ENCODE results near the gene SAMD11. TPM values are rescaled to one million over a fixed set of nuclear protein-coding genes. Genes with fewer than 3 reads are reported as not detected.

SAMD11 gene
- total RNA-seq, 2 donors from 2014 or later: 3.0 to 4.2 TPM

GRCh38 chr1:932776-933602, 9.3 kb downstream of the SAMD11 start:
- no peak for TF ChIP-seq CTCF (IDR thresholded peaks at IDR 0.05)
- intact Hi-C loops (cut with DNase I): no loop called here
- Histone ChIP-seq H3K27me3 (peaks cover 70% of the 10 kb centered on the region), H3K4me3 (no peak overlapping the region), H3K27ac (no peak overlapping the region), H3K36me3 (no peaks in the 10 kb centered on the region), H3K9me3 (no peaks in the 10 kb centered on the region), H3K9ac (ENCODE audit: low read depth in 2 of 2, low read length in 2 of 2) (no peak overlapping the region), H3K4me1 (no peaks in the 10 kb centered on the region)
- DNase-seq: no peak

- H3K9ac ChIP-seq (ENCODE audit: low read depth in 2 of 2, low read length in 2 of 2): no peak overlapping the region
- H3K27ac ChIP-seq: no peak overlapping the region
- no peak for TF ChIP-seq CTCF (IDR thresholded peaks at IDR 0.05)
- H3K4me1 ChIP-seq: no peaks in the 10 kb centered on the region
- no peaks in the 10 kb centered on the region for H3K36me3 ChIP-seq
- no peak for DNase-seq
- intact Hi-C loops (cut with DNase I): no loop called here
- no peaks in the 10 kb centered on the region for H3K9me3 ChIP-seq
- no peak overlapping the region for H3K4me3 ChIP-seq
- H3K27me3 ChIP-seq: peaks cover 69% of the 10 kb centered on the region
Observed at GRCh38 chr1:933603-933940, 9.8 kb downstream of the SAMD11 start.

DNA sequence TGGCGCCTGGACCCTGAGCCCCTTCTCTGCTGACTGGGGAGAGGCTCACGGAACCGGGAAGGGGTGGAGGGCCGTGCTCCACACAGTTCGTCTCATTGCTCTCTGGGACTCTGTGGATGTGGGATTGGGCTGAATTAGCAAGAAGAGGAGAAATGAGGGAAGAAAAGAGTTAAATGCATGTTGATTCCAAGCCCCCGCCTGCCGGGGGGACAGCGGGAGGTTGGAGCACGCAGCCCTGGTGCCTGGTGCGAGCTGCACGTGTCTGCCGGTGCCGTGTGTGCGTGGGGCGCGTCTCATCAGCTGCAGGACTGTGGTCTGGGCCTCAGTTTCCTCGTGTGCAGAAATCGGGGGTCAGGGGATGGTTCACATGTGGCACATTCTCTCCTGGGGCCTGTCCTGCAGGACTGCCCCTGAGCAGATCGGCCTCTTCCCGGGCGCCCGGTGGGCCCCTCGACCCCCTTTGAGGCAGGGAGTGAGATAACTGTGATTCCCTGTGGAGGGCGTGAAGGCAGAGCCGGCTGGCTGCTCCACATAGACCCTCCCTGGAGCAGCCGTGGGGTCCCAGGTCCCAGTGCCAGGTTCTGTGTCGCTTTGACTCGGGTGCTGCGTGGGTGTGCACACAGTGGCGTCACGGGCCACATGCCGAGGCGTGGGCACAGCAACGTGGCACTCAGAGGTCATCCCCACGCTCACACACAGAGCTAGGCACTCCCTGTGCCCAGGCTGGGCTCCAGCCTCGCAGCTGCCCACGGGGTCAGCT, 11.4 kb downstream of the SAMD11 start:
- H3K27me3 ChIP-seq: peaks cover 72% of the 10 kb centered on the region
- H3K4me3 ChIP-seq: no peak overlapping the region
- DNase-seq: no peak
- no peaks in the 10 kb centered on the region for H3K4me1 ChIP-seq
- TF ChIP-seq CTCF (IDR thresholded peaks at IDR 0.05): no peak
- intact Hi-C loops (cut with DNase I): no loop called here
- no peak overlapping the region for H3K27ac ChIP-seq
- no peaks in the 10 kb centered on the region for H3K9me3 ChIP-seq
- H3K36me3 ChIP-seq: no peaks in the 10 kb centered on the region
- no peak overlapping the region for H3K9ac ChIP-seq (ENCODE audit: low read depth in 2 of 2, low read length in 2 of 2)

- DNase-seq: no peak
- intact Hi-C loops (cut with DNase I): no loop called here
- H3K4me1 ChIP-seq: peaks cover 5% of the 10 kb centered on the region
- no peaks in the 10 kb centered on the region for H3K9me3 ChIP-seq
- H3K4me3 ChIP-seq: no peak overlapping the region
- H3K27ac ChIP-seq: no peak overlapping the region
- peaks cover 74% of the 10 kb centered on the region for H3K27me3 ChIP-seq
- no peaks in the 10 kb centered on the region for H3K36me3 ChIP-seq
- no peak for TF ChIP-seq CTCF (IDR thresholded peaks at IDR 0.05)
- no peak overlapping the region for H3K9ac ChIP-seq (ENCODE audit: low read depth in 2 of 2, low read length in 2 of 2)
Observed at GRCh38 chr1:935751-936231, 12.1 kb downstream of the SAMD11 start.

DNA sequence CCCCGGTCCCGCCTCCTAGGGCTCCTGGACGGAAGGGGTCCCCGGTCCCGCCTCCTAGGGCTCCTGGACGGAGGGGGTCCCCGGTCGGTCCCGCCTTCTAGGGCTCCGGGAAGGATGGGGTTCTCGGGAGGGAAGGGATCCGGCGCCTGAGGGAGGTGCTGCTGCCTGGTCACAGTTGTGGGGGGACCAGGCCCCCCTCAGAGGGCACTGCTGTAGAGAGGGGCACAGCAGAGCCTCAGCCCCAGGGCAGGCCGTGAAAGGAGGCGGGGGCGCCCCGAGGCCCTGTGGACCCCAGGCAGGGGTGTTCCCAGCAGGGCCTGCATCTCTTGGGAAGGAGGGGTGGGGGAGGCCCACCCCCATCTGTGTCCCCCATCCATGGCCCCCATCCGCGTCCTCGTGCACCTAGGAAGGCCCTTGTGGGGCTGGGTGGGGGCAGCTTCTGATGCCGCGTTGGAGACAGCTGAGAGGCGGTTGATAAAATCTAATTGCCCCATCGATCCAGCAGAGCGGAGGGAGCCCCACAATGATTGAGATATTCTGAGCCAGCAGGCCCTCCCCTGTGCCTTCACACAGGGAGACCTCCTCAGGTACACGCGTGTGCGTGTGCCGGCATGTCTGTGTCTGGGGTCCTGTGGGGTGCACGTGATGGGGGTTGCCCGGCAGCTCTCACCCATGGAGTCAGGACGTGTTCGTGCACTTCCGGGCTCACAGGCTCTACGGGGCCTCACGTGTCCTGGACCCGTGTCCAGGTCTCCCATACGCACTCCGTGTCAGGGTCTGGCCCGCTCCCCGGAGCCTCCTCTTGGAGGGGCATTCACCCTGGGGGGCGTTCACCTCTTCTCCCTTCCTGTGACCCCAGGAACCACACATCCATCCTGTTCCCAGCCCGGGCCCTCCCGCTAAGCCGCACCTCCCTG, 12.9 kb downstream of the SAMD11 start:
- TF ChIP-seq CTCF (IDR thresholded peaks at IDR 0.05): no peak
- H3K4me1 ChIP-seq: peaks cover 14% of the 10 kb centered on the region
- H3K4me3 ChIP-seq: no peak overlapping the region
- H3K27ac ChIP-seq: no peak overlapping the region
- no peak for DNase-seq
- H3K9ac ChIP-seq (ENCODE audit: low read depth in 2 of 2, low read length in 2 of 2): no peak overlapping the region
- H3K36me3 ChIP-seq: no peaks in the 10 kb centered on the region
- H3K9me3 ChIP-seq: no peaks in the 10 kb centered on the region
- intact Hi-C loops (cut with DNase I): no loop called here
- peaks cover 75% of the 10 kb centered on the region for H3K27me3 ChIP-seq
